Measurements from ENCODE around the gene KCTD4. TPM values are rescaled to one million over a fixed set of nuclear protein-coding genes. Genes with fewer than 3 reads are reported as not detected.

Gene KCTD4
- total and polyA plus RNA-seq, 2 experiments from 2014 or later: not detected

DNA sequence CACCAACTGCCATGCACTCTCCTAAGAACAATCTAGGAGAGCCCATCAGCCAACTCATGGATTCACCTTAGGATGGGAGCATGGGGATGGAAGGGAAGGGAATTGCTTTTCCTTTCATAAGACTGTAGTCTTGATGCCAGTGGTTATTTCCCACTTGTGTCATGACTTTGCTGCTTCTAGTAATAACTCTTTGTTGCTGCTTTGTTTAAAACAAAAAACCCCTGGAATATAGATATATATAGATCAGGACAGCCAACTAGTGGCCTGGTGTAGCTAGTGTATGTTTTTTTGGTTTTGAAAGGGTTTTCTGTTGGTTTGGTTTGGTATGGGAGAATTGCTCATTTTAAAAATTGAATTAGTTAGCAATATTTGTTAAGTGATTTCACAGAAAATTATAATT, 39.3 kb upstream of the KCTD4 start:
- TF ChIP-seq, protein P1, sequence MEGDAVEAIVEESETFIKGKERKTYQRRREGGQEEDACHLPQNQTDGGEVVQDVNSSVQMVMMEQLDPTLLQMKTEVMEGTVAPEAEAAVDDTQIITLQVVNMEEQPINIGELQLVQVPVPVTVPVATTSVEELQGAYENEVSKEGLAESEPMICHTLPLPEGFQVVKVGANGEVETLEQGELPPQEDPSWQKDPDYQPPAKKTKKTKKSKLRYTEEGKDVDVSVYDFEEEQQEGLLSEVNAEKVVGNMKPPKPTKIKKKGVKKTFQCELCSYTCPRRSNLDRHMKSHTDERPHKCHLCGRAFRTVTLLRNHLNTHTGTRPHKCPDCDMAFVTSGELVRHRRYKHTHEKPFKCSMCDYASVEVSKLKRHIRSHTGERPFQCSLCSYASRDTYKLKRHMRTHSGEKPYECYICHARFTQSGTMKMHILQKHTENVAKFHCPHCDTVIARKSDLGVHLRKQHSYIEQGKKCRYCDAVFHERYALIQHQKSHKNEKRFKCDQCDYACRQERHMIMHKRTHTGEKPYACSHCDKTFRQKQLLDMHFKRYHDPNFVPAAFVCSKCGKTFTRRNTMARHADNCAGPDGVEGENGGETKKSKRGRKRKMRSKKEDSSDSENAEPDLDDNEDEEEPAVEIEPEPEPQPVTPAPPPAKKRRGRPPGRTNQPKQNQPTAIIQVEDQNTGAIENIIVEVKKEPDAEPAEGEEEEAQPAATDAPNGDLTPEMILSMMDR (IDR thresholded peaks at IDR 0.05; ENCODE audit: low read depth, low read length): no peak
- no peak overlapping the region for H3K27ac ChIP-seq
- no peak overlapping the region for H3K4me3 ChIP-seq
- no peaks in the 10 kb centered on the region for H3K9me3 ChIP-seq (ENCODE audit: low read depth)
- peaks cover 13% of the 10 kb centered on the region for H3K4me1 ChIP-seq (ENCODE audit: low read depth)
- H3K27me3 ChIP-seq: no peaks in the 10 kb centered on the region
- DNase-seq (ENCODE audit: low read depth in 1 of 2, low spot score in 1 of 2): no peak
- no peaks in the 10 kb centered on the region for H3K36me3 ChIP-seq

DNA sequence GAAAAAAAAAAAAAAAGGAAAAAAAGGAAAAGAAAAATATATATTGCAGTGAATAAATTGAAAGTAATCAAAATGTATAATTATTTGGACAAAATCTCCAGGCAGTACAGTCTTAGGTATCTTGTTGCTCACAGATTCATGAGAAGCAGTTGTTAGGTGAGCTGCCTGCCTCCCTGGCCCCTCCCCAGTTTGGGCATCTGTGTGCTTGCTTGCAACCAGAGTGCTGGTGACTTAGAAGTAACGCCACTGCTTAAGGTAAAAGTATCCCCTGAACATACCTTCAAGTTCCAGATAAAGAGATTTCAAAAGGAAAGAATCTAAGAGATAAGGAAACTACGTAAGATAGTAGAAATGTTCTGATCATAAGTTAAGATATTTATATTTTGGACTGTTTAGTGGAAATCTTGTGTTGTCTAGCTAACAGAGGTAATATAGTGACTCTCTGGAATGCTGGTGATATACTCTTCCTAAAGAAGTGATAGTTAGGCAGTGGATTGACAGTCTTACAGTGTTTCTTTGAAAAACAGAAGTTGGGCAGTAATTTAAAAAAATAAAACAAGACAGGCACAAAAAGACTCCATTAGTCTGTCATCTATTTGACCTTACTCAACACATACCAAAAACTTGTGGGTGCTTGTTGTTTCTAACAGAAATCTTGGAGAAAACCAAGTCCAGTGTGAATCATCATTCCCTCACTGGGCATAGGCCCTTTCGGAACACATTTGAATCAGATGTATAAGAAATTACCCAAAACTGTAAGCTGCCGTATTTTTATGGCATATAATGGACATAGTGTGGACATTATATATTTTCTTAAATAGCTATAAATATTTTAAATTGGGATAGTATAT, 38.3 kb upstream of the KCTD4 start:
- no peaks in the 10 kb centered on the region for H3K36me3 ChIP-seq
- peaks cover 13% of the 10 kb centered on the region for H3K4me1 ChIP-seq (ENCODE audit: low read depth)
- DNase-seq (ENCODE audit: low read depth in 1 of 2, low spot score in 1 of 2): peak in 1 of 2 donors; percentile 39
- TF ChIP-seq, protein P1 (IDR thresholded peaks at IDR 0.05; ENCODE audit: low read depth, low read length): no peak
- no peak overlapping the region for H3K27ac ChIP-seq
- no peak overlapping the region for H3K4me3 ChIP-seq
- H3K27me3 ChIP-seq: no peaks in the 10 kb centered on the region
- no peaks in the 10 kb centered on the region for H3K9me3 ChIP-seq (ENCODE audit: low read depth)

DNA sequence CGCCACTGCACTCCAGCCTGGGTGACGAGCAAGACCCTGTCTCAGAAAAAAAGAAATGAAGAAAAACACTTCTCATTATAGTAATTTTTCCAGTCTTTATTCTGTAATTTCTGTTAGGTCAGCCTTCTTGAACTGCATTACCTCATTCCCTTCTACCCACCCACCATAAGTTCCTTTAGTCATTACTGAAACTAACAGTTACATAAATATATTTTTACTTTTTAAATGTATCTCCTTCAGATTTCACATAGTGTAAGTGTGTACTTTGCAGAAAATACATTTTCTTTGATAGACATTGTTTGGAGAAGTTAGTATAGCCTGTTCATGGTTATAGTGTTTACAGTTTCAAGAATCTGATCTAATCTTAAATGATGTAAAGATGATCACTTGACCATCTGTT, 31.7 kb upstream of the KCTD4 start:
- H3K36me3 ChIP-seq: no peaks in the 10 kb centered on the region
- no peaks in the 10 kb centered on the region for H3K9me3 ChIP-seq (ENCODE audit: low read depth)
- no peak overlapping the region for H3K4me3 ChIP-seq
- TF ChIP-seq, protein P1 (IDR thresholded peaks at IDR 0.05; ENCODE audit: low read depth, low read length): no peak
- H3K27ac ChIP-seq: no peak overlapping the region
- no peaks in the 10 kb centered on the region for H3K27me3 ChIP-seq
- no peak for DNase-seq (ENCODE audit: low read depth in 1 of 2, low spot score in 1 of 2)
- H3K4me1 ChIP-seq (ENCODE audit: low read depth): peaks cover 6% of the 10 kb centered on the region

DNA sequence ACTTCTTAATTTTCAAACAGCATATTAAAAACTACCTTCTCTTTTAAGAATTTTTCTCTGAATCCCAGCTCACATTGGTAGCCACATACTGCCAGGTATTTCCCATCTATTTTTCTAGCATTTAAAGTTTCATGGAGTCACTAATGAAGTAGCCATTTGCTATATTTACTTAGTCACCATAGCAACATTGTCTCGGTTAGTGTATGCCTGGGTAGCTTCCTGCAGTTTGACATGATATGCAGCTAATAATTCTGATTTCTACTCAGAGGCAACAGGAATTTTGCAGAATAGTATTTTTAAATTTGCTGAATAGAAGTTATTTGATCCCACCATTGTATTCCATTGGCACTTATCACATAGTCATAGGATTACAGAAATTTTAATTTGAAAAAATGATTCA, 30.9 kb upstream of the KCTD4 start:
- Histone ChIP-seq H3K27ac (no peak overlapping the region), H3K9me3 (ENCODE audit: low read depth) (no peaks in the 10 kb centered on the region), H3K36me3 (no peaks in the 10 kb centered on the region), H3K4me3 (no peak overlapping the region), H3K27me3 (no peaks in the 10 kb centered on the region), H3K4me1 (ENCODE audit: low read depth) (peaks cover 6% of the 10 kb centered on the region)
- TF ChIP-seq, protein P1 (IDR thresholded peaks at IDR 0.05; ENCODE audit: low read depth, low read length): no peak
- peak in 1 of 2 donors; percentile 56 for DNase-seq (ENCODE audit: low read depth in 1 of 2, low spot score in 1 of 2)

DNA sequence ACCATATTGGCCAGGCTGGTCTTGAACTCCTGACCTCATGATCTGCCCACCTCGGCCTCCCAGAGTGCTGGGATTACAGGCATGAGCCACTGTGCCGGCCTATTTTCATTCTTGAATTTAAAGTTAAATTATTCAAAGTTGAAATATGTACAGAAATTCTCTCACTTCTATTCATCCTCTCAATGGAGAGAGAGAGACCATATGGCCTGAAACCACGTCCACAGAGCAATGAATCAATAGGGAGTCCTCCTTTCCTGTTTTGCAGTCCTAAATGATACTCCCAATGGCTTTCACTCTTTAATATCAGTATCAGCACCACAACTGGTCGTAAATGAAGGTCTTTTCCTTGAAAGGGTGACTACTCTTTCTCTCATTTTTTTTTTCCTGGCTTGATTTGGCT, 30.5 kb upstream of the KCTD4 start:
- no peak for DNase-seq (ENCODE audit: low read depth in 1 of 2, low spot score in 1 of 2)
- Histone ChIP-seq H3K4me1 (ENCODE audit: low read depth) (peaks cover 6% of the 10 kb centered on the region), H3K4me3 (no peak overlapping the region), H3K36me3 (no peaks in the 10 kb centered on the region), H3K9me3 (ENCODE audit: low read depth) (no peaks in the 10 kb centered on the region), H3K27me3 (no peaks in the 10 kb centered on the region), H3K27ac (no peak overlapping the region)
- TF ChIP-seq, protein P1 (IDR thresholded peaks at IDR 0.05; ENCODE audit: low read depth, low read length): no peak

Measured in cardiac muscle cell (in vitro differentiated cells and primary cell).